ENCODE measurements around the gene SMURF1.

Gene SMURF1

DNA sequence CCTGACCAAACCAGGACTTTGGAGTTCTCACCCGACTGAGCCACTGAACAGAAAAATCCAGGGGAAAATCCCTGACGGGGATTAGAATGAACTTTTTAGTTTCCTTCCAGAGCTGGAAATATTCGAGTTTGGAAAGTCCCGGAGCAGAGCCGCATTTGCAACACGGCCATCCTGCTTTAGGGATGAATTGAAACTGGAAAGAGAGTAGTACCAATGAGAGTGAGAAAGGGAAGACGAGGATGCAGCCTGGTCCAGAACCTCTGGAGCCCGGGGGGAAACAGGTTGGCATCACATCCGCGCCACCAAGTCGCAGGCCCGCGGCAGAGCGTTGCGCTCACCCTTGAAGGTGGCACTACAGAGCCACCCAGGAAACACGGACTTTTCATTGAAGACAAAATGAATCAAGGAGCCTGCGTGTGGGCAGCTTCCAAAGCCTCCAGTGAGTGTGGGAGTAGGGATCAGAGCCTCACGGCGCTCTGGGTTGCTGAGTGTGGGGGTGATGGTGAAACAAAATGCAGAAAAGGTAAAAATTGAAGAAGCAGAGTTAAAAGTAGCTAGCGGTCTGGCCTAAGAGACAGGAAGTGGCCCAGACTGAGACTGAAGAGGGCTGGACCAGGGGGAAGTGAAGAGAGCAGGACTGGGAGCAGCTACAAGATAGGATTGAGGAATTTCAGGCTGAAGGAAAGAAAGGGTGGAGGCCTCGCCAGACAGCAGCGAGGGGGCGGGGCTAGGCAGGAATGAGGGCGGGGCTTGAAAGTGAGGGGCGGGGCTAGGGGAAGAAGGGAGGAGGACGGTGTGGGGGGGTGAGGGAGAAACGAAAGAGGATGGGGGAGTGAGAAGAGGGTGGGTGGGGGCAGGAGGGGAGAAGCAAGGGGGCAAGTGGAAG lies 1.8 kb downstream of the SMURF1 start:
- peak; percentile 76 for DNase-seq

DNA sequence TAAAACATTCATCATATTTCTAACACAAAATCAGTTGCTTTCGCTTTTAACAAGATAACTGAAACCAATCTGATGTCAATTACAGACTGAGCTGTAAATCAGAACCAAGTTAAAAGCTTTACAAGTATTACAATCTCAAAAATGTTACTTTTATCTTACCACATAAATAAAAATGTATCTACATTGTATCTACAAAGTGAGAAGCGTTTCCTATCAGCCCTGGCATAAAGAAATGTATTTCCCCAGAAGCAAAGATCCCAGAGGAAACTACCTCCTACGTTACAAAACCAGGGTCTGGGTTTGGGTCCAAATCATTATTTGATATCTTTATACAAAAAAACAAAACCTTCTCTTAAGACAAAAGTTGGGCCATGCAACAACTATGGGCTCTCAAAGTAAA lies 2.6 kb downstream of the SMURF1 start:
- peak; percentile 11 for DNase-seq

DNA sequence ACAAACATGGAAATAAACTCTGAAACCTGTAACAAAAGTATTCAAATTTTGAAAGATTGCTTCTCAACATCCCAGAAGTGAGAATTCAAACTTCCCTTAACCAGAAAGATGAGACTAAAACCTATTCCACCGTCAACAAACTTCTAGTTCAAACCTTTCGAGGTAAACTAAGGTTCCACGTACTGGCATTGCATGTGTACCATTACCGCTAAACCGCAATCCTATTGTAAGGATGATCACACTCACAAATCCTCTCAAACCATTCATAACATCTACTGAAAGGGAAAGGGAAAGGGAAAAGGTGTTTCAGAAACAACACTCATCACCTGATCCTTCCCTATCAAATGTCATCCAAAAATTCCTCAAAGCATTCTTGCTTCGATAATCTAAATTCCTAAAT lies 3.1 kb downstream of the SMURF1 start:
- DNase-seq: no peak

DNA sequence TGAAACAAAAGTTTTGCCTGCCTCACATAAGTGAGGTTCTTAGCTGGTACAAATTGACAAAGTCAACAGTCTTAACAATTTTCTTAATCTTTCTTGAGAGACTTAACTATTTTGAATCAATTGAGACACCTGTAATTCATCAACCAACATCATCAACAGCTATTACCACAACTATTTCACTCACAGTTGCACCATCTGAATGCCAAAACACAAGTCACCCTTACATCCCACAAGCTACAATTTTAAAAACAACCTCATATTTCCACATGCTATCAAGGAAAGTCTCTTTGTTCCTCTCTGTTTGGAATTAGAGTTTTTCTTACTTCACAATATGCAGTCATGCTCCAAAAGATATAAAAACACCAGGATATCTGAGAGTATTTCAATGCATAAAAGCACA lies 4.9 kb downstream of the SMURF1 start:
- no peak for DNase-seq

DNA sequence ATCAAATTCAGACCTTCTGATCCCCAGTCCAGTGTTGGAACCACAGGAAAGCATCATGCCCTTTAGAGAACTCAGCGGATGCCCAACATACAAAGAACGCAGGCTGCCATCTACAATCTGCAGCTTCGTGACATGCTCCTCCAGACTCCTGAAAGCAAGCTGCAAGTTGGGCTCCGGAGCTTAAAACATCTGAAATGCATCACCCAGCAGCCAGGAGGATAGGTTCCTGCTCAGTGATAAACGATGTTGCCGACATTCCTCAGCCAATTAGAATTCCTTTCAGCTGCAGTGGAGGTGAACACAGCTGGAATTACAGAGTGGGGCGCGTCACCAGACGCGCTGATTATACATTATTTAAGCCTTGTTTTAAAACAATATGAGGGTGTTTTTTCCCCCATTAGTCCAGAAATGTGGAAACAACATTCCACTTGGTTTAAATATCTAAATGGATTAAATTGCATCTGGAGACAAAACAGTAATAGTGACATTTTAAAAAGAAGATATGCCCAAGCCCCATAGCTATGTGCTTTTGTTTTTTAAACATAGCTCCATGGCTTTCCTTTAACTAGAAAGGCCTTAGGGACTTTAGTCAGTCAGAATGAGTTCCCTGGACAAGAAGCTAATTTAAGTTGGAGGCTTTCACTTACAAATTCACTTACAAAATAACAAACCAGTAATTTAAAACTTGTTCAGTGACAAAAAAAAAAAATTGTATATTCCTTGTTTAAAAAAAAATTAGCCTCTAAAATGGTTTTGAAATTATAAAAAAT lies 6.3 kb downstream of the SMURF1 start:
- DNase-seq: no peak

DNA sequence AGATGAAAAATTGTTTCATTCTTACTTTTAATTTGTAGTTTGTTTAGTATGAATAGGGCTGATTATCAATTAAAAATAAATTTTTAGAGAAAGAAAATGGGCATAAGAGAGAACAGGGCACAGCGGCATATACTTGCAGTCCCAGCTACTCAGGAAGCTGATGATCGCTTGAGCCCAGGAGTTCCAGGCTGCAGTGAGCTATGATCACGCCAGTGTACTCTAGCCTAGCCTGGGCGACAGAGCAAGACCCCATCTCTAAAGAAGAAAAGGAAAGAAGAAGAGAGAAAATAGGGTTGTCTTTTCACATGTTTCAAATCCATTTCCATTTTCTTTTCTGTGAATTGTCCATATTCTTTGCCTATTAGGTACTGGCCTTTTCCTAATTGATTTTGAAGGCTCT lies 8.0 kb downstream of the SMURF1 start:
- no peak for DNase-seq

DNA sequence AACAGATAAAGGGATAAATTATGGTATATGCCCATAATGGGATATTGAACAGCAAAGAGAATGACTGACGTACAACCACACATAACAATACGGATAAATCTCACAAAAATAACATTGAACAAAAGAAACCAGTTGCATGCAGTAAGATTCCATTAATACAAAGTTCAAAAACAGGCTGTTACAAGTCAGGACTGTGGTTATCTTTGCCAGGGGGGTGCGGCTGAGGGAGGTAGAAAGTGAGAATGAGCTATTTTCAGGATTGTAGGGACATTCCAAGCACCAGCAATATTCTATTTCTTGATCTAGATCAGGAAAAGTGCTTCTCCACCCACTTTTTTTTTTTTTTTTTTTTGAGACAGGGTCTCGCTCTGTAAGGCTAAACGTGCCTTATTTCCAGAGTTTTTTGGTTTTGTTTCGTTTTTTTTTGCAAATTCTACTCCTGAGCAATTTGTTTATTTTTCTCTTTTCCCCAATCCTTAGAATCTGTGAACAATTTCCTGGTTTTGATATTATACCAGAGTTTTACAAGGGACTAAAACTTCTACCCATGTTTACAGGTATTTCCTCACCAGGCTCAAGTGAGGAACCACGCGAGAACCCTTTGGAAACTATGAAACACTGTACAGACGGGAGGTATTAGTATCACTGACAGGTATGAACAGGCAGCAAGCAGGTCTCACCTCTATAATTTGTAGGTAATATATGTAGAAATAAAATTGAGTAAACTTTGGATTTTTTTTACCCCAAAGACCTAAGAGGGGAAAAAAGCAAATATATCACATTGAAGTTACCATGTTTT lies 9.9 kb downstream of the SMURF1 start:
- DNase-seq: no peak

DNA sequence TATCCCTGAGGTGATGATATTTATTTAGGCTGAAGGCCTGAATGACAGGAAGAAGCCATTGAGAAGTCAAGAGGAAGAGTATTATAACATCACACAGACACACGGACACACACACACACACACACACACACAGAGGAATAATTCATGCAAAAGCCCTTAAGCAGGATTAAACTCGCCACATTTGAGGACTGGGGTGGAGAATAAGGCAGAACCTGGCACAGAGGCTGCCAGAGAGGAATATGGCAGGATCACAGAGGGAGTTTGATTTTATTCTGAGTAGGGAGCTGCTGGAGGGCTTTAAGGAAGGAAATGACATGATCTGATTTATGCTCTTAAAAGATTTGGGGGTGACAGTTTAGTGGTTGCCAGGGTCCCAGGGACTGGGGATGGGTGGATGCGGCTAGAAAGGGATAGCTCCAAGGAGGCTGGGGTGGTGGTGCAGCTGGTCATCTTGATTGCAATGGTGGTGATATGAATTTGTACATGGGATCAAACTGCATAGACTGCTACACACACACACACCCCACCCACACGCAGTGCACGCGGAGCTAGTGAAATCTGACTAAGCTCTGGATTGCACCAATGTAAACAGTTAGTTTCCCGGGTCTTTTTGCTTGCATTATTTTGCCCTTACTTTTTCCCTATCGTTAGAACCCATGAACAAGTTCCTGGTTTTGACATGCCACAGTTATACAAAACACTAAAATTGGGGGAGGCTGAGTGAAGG lies 11.2 kb downstream of the SMURF1 start:
- DNase-seq: no peak

DNA sequence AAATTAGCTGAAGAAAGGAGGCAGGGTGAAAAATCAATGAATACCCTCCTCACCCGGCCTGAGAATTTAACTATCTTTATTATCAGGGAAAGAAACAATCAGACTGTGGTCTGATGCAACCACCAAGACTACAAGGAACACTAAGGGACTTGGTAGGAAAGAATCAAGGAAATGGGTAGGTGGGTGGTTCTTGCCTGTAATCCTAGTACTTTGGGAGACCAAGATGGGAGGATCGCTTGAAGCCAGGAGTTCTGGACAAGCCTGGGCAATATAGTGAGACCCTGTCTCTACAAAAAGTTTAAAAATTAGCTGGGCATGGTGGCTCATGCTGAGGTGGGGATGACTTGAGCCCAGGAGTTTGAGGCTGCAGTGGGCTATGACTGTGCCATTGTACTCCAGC lies 12.6 kb downstream of the SMURF1 start:
- no peak for DNase-seq

DNA sequence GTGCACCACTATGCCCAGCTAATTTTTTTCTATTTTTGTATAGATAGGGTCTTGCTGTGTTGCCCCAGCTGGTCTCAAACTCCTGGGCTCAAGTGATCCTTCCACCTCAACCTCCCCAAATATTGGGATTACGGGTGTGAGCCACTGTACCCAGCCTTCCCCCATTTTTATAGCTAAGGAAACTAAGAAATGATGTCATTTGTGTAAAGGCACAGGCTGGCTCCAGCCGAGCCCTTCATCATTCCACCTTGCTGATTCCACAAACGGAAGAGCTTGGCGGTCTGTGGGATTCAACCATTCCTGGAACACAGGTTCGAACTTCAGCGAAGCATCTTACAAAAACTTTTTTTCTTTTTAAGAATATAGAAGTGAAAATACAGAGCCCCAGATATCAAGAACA lies 14.4 kb downstream of the SMURF1 start:
- no peak for DNase-seq

DNA sequence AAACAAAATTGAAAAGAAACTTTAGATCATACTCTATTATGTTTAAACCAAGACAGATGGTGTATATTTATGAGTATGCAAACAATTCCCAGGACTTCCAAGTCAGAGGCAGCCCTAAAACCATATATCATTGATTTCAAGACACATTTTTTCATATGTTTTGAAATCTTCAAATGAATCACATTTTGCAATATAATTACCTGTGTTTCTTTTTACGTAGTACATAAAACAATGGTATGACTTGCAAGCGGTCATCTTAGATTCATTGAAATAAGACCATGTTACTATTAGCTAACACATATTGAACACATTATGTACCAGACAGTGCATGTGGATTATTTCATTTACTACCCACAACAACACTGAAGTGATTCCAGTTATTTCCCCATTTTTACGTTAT lies 14.9 kb downstream of the SMURF1 start:
- DNase-seq: no peak

DNA sequence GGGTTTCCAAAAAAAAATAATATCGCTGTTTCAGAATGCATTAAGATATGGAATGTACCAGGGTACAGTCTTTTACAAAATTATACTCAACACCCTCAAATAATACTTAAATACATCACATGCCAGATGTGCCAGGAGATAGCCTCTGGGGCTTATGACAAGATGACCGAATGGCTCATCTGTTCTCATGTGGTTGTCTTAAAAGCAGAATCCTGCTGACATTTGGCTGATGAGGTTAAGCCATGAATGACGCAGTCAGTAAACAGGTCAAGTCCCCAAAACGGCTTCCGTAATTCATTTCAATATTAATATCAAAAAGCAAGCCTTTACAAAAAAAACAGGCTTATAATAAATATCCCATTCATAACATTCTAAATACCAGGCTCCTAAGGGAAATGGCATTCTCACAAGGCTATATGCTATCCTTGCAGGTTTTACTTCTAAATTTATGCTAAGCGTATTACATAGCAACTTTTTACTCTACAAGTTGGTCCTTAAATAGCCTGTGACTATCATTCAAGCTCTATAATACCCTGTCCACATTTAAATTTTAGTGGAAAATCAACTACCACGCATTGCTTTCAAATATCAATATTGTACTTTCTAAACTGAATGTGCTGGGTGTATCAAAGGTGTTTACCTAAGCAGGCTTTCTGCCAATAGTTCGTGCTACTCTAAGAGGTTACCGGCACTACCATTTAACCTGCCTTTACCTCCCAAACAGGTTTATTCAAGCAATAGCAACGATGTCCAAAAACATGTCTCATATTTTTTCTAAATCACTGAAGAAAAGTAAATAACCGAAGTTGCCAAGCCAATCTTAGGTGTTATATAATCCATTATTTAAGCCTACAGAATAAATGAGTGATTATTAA lies 15.6 kb downstream of the SMURF1 start:
- no peak for DNase-seq

DNA sequence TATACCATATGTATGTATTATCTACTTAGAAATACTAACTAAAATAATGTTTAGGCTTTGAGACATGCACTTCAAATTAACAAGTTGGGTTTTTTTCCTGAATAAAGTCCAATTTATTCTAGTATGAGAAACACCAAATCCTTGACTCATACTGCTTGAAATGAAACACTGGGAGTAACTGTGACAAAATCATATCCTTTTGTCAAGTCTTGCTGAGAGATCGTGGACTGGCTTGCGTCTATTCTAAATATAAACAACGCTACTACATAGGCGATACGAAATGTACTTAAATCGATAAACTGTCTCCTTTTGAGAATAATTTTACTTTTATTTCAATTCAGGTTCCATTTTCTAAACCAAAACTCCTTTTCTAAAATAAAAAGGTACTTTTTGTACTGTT lies 16.3 kb downstream of the SMURF1 start:
- DNase-seq: no peak

DNA sequence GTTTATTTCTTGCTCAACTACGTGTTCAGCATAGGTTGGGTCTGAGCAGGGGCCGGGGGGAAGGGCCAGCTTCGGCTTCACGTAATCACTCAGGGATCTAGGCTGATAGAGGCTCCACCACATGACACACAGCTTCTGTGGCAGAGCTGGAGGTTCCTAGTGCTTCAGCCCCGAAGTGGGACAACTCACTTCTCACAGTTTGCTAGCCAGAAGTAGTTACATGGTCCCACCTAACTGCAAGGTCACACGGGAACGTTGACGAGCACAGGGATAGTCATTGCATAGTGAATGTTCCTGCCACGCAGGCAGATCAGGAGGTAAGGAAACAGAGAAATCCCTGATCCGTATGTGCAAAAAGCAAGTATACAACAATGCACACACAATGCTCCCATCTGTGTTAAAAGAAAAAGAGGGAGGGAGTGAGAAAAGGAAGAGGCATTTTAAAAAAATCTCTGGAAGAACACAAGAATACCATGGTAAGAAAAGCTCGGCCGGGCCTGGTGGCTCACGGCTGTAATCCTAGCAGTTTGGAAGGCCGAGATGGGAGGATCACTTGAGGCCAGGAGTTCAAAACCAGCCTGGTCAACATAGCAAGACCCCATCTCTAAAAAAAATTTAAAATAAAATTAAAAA lies 16.9 kb downstream of the SMURF1 start:
- no peak for DNase-seq

DNA sequence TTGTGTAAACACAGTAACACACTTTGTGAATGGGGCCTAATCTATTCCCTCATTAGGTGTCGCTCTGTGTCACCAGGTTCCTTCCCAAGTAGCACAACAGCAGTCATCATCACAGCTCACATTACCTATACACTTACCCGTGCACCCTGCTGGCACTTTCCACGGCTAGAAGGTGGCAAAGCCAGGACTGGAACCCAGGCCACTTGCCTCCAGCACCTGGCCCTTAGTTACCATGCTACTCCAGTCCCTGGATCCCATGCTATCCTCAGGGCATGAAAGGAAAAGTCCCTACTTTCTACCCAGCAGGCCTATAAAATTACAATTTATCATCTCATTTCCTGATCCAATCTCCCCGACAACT lies 18.4 kb downstream of the SMURF1 start:
- no peak for DNase-seq

DNA sequence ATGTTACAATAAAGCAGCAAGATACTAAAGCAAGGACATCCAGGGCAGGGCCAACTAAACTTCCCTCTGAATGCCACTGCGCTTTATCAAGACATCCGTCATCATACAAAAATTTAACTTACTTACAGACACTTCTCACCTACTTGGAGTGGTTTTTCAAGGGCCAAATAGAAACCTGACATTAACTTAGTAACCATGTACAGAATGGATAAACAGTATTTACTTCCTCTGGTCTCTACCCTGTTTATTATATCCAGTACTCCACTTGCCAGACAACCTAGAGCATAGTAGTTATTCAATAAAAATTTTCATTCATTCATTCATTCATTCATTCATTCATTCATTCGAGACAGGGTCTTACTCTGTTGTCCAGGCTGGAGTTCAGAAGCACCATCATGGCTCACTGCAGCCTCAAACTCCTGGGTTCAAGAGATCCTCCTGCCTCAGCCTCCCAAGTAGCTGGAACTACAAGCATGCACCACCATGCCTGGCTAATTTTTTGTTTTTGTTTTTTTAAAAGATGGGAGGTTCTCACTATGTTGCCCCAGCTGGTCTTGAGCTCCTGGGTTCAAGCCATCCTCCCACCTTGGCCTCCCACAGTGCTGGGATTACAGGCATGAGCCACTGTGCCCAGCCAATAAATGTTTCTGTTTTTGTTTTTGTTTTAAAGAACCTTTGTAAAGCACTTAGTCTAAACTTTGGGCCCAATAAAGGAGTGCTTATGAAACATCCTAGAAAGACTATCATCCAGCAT lies 19.0 kb downstream of the SMURF1 start:
- no peak for DNase-seq

DNA sequence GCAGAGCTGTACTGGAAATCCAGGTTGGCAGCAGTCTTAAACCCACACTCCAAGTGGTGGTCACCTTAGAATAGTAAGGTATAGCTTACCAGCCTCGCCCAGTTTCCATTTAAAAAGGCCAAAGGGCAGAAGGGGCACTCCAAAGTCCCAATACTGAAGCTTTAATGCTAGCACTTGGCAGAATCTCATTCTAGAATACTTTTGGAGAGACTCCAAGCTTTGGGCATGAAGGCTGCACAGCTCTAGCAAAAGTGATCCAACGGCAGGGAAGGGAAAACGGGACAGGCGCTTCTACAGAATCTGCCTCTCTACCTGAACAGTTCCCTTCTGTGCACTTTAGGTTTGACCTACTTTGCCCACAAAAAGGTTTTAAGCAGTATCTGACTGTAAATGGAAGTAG lies 19.7 kb downstream of the SMURF1 start:
- no peak for DNase-seq

DNA sequence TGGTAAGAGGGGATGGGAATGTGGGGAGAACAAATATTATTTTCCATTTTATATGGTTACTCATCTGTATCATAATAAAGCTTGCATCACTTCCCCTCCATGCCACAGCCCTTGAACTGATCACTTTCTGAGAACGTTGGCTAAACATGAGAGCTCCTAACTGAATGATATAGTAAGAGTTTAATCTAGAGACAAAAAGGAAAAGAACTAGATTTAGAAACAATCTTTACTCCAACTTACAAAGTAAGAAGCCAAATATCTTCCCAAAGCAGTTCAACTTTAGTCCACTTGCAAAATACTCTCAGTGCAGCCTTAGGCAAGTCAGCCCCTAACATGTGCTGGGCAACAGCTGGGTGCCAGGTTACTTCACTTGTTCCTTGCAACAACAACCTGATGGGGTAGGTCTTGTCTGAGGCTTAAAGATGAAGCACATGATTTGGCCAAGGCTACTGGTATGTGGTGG lies 20.3 kb downstream of the SMURF1 start:
- DNase-seq: no peak

DNA sequence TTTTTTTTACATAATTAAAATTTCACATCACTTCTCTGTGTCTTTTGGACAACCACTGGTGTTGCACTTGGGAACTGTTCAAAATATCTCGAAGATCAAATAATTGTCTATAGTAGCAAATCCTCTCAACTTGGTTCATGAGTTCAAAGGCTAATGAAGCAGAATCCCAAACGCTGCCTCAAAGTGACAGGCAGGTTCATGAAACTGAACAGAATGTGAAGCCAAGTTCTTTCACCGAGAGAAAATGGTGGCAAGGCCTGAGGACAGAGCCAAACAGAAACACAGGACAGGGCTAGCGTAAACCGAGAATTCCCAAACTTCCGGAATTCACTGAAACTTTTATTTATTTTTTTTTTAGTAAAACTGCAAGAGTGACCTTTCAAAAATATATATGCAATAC lies 21.1 kb downstream of the SMURF1 start:
- no peak for DNase-seq

DNA sequence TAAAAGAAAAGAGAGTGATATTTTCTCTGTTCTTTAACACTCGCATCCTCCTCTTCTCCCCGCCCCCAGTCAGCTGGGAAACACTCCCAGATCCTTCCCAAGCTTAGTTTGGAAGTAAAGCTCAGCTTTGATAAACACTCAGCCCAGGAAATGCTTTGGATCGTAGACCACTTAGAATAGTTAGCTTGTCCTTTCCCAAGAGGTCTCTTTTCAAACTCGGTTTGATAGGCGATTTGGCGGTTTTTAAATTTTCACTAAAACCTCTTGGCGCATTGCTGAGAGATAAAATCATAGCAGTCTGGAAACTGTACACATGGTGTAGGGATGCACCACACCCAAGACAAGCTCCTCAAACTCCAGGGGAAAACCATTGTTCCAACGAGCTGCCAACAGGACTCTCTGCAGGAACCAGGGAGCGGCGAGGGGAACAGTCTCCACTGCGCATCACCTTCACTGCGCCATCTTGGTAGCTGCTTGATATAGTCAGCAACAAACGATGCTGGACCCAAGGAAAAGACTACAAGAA lies 22.3 kb downstream of the SMURF1 start:
- DNase-seq: no peak

Data from CD4-positive, alpha-beta T cell treated with Interleukin-17A for 1 hour (primary cell).